ENCODE results near the gene GRID2IP.

GRCh38 chr7:6562106-6562505, 10.8 kb upstream of the GRID2IP start:
- TF ChIP-seq CTCF (IDR thresholded peaks at IDR 0.05) (no peak), USF2 (CRISPR knock-in tag; IDR thresholded peaks at IDR 0.05) (no peak), JUN (CRISPR knock-in tag; IDR thresholded peaks at IDR 0.05) (no peak), IRF1 (CRISPR knock-in tag; IDR thresholded peaks at IDR 0.05) (no peak), NR1H2 (CRISPR knock-in tag; IDR thresholded peaks at IDR 0.05) (no peak), ESRRA (CRISPR knock-in tag; IDR thresholded peaks at IDR 0.05; ENCODE audit: borderline replicate concordance) (no peak), OVOL2 (CRISPR knock-in tag; IDR thresholded peaks at IDR 0.05; ENCODE audit: borderline replicate concordance) (no peak), TP53 (CRISPR knock-in tag; IDR thresholded peaks at IDR 0.05) (no peak), MAX (CRISPR knock-in tag; IDR thresholded peaks at IDR 0.05) (no peak), CBFB (CRISPR knock-in tag; IDR thresholded peaks at IDR 0.05; ENCODE audit: low read depth) (no peak), PREB (CRISPR knock-in tag; IDR thresholded peaks at IDR 0.05; ENCODE audit: borderline replicate concordance) (no peak), TEAD4 (CRISPR knock-in tag; IDR thresholded peaks at IDR 0.05) (no peak), ZNF138 (CRISPR knock-in tag; conservative IDR thresholded peaks at IDR 0.05) (no peak), HMGXB4 (CRISPR knock-in tag; IDR thresholded peaks at IDR 0.05) (no peak)

Data from WTC11 (cell line).